GM12878 (cell line): ENCODE data around the gene CD63. TPM values are rescaled to one million over a fixed set of nuclear protein-coding genes. Genes with fewer than 3 reads are reported as not detected.
A peak's percentile ranks its signal among the peaks of the same experiment; 100 is the strongest.

Experiments
- ATF2 ChIP-seq: IDR thresholded peaks from 2 replicates; pipeline ENCODE4 v1.6.1; 2012; ENCODE audit warnings: low read length, inconsistent platforms
- CREM ChIP-seq: IDR thresholded peaks from 2 replicates; pipeline ENCODE4 v1.6.1; 2014; ENCODE audit warnings: antibody characterized with exemption, low read depth
- JUND ChIP-seq: IDR thresholded peaks from 2 replicates; pipeline ENCODE4 v1.6.1; 2012; ENCODE audit warnings: low read depth, mild to moderate bottlenecking, low read length, improper control_type of control experiment, moderate library complexity
- NBN ChIP-seq: fragments of 450-650 bp; IDR thresholded peaks from 2 replicates; pipeline ENCODE4 v1.6.1; 2016
- NFXL1 ChIP-seq: fragments of 450-650 bp; IDR thresholded peaks from 2 replicates; pipeline ENCODE4 v1.6.1; 2017; ENCODE audit warnings: antibody characterized with exemption, mild to moderate bottlenecking, borderline replicate concordance
- REST ChIP-seq: IDR thresholded peaks from 2 replicates; pipeline ENCODE4 v1.6.1; 2012; ENCODE audit warnings: mild to moderate bottlenecking, low read depth, low read length
- SKIL ChIP-seq: fragments of 450-650 bp; IDR thresholded peaks from 2 replicates; pipeline ENCODE4 v1.6.1; 2017; ENCODE audit warnings: mild to moderate bottlenecking, low read depth, inconsistent platforms; ENCODE audit not compliant: poor library complexity, severe bottlenecking
- ZNF274 ChIP-seq: IDR thresholded peaks from one replicate; pipeline ENCODE4 v1.8.0; 2011; ENCODE audit not compliant: insufficient read length, insufficient read depth
- polyA plus RNA-seq, 11 experiments: library from polyadenylated mRNA; depleted of rRNA in 4 of 11; unstranded in 6 of 11; stranded (reverse) in 5 of 11; fragments of >200 nt; fragmentation: Nextera tagmentation in 4 of 11; fragmentation: Illumina TruSeq in 1 of 11; extraction: Ambion mirVana in 4 of 11; extraction: Trizol in 1 of 11; gene quantifications; 1 replicate in 1 of 11; 2 replicates in 10 of 11; pipeline versions ENCODE4 v1.2.1 to v1.2.3, GENCODE V29; 2011 to 2016; ENCODE audit warnings: inconsistent platforms in 2 of 11, missing spikeins in 2 of 11, low read depth in 1 of 11
- total RNA-seq, 4 experiments: library from RNA; depleted of rRNA in 3 of 4; stranded (reverse); fragments of >200 nt in 3 of 4; fragmentation: Illumina TruSeq in 1 of 4; extraction: Trizol in 1 of 4; gene quantifications; 2 replicates each; pipeline versions ENCODE4 v1.2.1 to v1.2.3, GENCODE V29; 2013 to 2021
- TF ChIP-seq, protein P1 (sequence below): IDR thresholded peaks from 2 replicates; pipeline ENCODE4 v1.6.1; 2012; ENCODE audit warnings: low read depth, low read length, improper control_type of control experiment
- TF ChIP-seq, protein P2 (sequence below): fragments of 450-650 bp; IDR thresholded peaks from 2 replicates; pipeline ENCODE4 v1.6.1; 2016; ENCODE audit warnings: mild to moderate bottlenecking
- TF ChIP-seq, protein P3 (sequence below): fragments of 450-650 bp; IDR thresholded peaks from 2 replicates; pipeline ENCODE4 v1.6.1; 2017; ENCODE audit warnings: antibody characterized with exemption, mild to moderate bottlenecking, moderate library complexity

CD63 gene
- total and polyA plus RNA-seq, 10 of the 15 experiments (the other 5 are each of a cell fraction or from before 2014, with no cell fraction given) = 147 to 220 (median 183) TPM

GRCh38 chr12:55742719-55743405, 14.1 kb upstream of the CD63 start, which contains the start of gene GDF11 (continued):
- TF ChIP-seq ATF2 (no peak), NFXL1 (no peak), CREM (peak; percentile 39; the same call in 1 of the 2 replicates), JUND (no peak), NBN (peak; percentile 86), REST (no peak), SKIL (no peak), ZNF274 (no peak)
- TF ChIP-seq, protein P1, sequence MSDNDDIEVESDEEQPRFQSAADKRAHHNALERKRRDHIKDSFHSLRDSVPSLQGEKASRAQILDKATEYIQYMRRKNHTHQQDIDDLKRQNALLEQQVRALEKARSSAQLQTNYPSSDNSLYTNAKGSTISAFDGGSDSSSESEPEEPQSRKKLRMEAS = 0 out of 2 replicates have a peak, but pooled peaks have one; percentile 14
- TF ChIP-seq, protein P2, sequence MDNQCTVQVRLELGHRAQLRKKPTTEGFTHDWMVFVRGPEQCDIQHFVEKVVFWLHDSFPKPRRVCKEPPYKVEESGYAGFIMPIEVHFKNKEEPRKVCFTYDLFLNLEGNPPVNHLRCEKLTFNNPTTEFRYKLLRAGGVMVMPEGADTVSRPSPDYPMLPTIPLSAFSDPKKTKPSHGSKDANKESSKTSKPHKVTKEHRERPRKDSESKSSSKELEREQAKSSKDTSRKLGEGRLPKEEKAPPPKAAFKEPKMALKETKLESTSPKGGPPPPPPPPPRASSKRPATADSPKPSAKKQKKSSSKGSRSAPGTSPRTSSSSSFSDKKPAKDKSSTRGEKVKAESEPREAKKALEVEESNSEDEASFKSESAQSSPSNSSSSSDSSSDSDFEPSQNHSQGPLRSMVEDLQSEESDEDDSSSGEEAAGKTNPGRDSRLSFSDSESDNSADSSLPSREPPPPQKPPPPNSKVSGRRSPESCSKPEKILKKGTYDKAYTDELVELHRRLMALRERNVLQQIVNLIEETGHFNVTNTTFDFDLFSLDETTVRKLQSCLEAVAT = peak; percentile 67
- TF ChIP-seq, protein P3, sequence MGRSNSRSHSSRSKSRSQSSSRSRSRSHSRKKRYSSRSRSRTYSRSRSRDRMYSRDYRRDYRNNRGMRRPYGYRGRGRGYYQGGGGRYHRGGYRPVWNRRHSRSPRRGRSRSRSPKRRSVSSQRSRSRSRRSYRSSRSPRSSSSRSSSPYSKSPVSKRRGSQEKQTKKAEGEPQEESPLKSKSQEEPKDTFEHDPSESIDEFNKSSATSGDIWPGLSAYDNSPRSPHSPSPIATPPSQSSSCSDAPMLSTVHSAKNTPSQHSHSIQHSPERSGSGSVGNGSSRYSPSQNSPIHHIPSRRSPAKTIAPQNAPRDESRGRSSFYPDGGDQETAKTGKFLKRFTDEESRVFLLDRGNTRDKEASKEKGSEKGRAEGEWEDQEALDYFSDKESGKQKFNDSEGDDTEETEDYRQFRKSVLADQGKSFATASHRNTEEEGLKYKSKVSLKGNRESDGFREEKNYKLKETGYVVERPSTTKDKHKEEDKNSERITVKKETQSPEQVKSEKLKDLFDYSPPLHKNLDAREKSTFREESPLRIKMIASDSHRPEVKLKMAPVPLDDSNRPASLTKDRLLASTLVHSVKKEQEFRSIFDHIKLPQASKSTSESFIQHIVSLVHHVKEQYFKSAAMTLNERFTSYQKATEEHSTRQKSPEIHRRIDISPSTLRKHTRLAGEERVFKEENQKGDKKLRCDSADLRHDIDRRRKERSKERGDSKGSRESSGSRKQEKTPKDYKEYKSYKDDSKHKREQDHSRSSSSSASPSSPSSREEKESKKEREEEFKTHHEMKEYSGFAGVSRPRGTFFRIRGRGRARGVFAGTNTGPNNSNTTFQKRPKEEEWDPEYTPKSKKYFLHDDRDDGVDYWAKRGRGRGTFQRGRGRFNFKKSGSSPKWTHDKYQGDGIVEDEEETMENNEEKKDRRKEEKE = no peak
